ENCODE results near the gene ROPN1L. TPM values are rescaled to one million over a fixed set of nuclear protein-coding genes. Genes with fewer than 3 reads are reported as not detected.

Gene ROPN1L
- polyA plus RNA-seq, 3 donors from 2014 or later = 4.3 to 9.1 (median 5.8) TPM

- no peak for DNase-seq
- H3K36me3 Mint-ChIP-seq = peaks cover 4 to 12% (median 5%) of the 10 kb centered on the region in 3 donors
- H3K27me3 Mint-ChIP-seq (ENCODE audit: low read depth in 3 of 3) = peaks cover 0 to 10% (median 1%) of the 10 kb centered on the region in 3 donors
- H3K27ac Mint-ChIP-seq = no peak overlapping the region
- H3K4me3 Mint-ChIP-seq = no peak overlapping the region
- peaks cover 6% of the 10 kb centered on the region in 2 donors for H3K4me1 Mint-ChIP-seq
- H3K9me3 Mint-ChIP-seq = no peaks in the 10 kb centered on the region
Measured at GRCh38 chr5:10480237-10480985, 38.7 kb downstream of the ROPN1L start.

GRCh38 chr5:10481241-10481935 is 39.7 kb downstream of the ROPN1L start:
- peaks cover 4 to 12% (median 5%) of the 10 kb centered on the region in 3 donors for H3K36me3 Mint-ChIP-seq
- DNase-seq = no peak
- H3K27ac Mint-ChIP-seq = no peak overlapping the region
- H3K4me3 Mint-ChIP-seq = no peak overlapping the region
- H3K9me3 Mint-ChIP-seq = no peaks in the 10 kb centered on the region
- peaks cover 6% of the 10 kb centered on the region in 2 donors for H3K4me1 Mint-ChIP-seq
- peaks cover 0 to 8% (median 1%) of the 10 kb centered on the region in 3 donors for H3K27me3 Mint-ChIP-seq (ENCODE audit: low read depth in 3 of 3)

DNA sequence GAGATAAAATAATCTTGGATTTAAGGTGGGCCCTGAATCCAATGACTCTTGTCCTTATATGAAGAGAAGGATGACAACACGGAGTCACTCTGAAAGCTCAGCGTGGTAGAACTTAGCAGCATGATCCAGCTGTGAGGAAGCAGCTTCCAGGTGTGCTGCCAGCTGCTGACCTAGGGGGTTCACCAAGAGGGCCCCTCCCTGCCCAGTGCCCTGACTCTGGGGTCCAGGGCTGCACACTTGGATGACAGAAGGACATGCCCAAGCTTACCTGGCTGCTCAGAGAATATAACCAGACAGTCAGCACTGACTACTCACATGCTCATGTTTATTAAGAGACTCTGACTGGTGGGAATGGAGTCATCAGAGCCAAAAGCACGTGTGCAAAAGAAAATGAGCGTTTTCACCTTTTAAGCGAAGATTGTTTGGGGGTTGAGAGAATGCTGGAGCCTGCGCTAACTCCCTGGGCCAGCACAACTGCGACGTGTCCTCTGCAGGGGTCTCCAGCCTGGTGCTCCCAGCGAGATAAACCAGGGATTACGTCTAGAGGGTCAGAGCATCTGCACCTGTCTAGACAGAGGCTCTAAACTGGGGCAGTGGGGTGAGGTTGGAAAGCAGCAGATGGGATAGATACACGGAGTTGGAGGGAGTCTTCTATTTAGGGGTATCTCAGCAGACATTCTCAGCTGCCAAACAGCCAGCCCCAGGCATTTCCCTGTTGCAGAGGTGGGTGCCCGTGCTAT is 41.3 kb downstream of the ROPN1L start:
- Mint-ChIP-seq H3K4me3 (no peak overlapping the region), H3K36me3 (peaks cover 4 to 12% (median 5%) of the 10 kb centered on the region in 3 donors), H3K27ac (peak overlapping the region in 2 of 6 donors; percentile 27 to 35), H3K27me3 (ENCODE audit: low read depth in 3 of 3) (peaks cover 0 to 6% (median 1%) of the 10 kb centered on the region in 3 donors), H3K9me3 (no peaks in the 10 kb centered on the region), H3K4me1 (peaks cover 6% of the 10 kb centered on the region in 2 donors)
- no peak for DNase-seq

- Mint-ChIP-seq H3K27me3 (ENCODE audit: low read depth in 3 of 3) (peaks cover 0 to 2% (median 1%) of the 10 kb centered on the region in 3 donors), H3K27ac (no peak overlapping the region), H3K36me3 (peaks cover 4 to 7% (median 5%) of the 10 kb centered on the region in 3 donors), H3K9me3 (no peaks in the 10 kb centered on the region), H3K4me3 (no peak overlapping the region), H3K4me1 (peaks cover 17 to 19% of the 10 kb centered on the region in 2 donors)
- no peak for DNase-seq
Measured at GRCh38 chr5:10484774-10485141, 43.1 kb downstream of the ROPN1L start.

DNA sequence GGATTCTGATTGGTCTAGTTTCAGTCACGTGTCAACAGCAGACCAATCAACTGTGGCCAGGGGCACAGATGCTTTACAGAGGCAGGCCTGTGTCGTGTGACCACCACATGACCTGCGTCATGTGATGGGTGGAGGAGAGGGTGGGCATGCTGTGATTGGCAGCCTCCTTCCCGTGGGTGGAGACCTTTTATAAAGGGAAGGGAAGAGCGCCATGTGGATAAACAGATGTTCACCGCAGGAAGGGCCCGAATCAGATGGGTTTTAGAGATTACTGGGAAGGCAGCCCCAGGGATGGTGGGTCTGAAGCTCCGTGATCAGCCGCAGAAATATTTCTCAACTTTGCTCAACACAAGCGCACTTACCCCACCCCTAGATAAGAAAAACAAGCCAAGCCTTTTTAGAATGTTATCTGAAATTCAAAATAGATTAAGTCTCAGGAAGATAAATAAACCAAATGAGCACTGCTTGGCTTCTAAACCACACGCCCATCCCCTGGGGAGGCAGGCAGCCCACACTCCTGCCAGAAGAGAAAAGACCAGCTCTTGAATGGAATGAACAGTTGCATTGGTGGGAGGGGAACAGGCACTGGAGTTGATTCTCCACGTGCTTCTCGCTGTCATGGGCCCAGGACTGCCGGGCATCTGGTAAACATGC is 43.6 kb downstream of the ROPN1L start:
- DNase-seq = no peak
- peaks cover 22 to 24% of the 10 kb centered on the region in 2 donors for H3K4me1 Mint-ChIP-seq

GRCh38 chr5:10485897-10486296 is 44.2 kb downstream of the ROPN1L start:
- H3K4me1 Mint-ChIP-seq = peaks cover 28 to 30% of the 10 kb centered on the region in 2 donors
- H3K27ac Mint-ChIP-seq = no peak overlapping the region
- H3K27me3 Mint-ChIP-seq (ENCODE audit: low read depth in 3 of 3) = peaks cover 0 to 2% (median 1%) of the 10 kb centered on the region in 3 donors
- H3K36me3 Mint-ChIP-seq = peaks cover 4 to 7% (median 5%) of the 10 kb centered on the region in 3 donors
- H3K4me3 Mint-ChIP-seq = no peak overlapping the region
- no peak for DNase-seq
- H3K9me3 Mint-ChIP-seq = no peaks in the 10 kb centered on the region

More for the DNA sequence above, 43.6 kb downstream of the ROPN1L start:
- Mint-ChIP-seq H3K27me3 (ENCODE audit: low read depth in 3 of 3) (peaks cover 0 to 2% (median 1%) of the 10 kb centered on the region in 3 donors), H3K9me3 (no peaks in the 10 kb centered on the region), H3K36me3 (peaks cover 4 to 7% (median 5%) of the 10 kb centered on the region in 3 donors), H3K4me3 (no peak overlapping the region), H3K27ac (peak overlapping the region in 2 of 6 donors; percentile 40 to 49)

DNA sequence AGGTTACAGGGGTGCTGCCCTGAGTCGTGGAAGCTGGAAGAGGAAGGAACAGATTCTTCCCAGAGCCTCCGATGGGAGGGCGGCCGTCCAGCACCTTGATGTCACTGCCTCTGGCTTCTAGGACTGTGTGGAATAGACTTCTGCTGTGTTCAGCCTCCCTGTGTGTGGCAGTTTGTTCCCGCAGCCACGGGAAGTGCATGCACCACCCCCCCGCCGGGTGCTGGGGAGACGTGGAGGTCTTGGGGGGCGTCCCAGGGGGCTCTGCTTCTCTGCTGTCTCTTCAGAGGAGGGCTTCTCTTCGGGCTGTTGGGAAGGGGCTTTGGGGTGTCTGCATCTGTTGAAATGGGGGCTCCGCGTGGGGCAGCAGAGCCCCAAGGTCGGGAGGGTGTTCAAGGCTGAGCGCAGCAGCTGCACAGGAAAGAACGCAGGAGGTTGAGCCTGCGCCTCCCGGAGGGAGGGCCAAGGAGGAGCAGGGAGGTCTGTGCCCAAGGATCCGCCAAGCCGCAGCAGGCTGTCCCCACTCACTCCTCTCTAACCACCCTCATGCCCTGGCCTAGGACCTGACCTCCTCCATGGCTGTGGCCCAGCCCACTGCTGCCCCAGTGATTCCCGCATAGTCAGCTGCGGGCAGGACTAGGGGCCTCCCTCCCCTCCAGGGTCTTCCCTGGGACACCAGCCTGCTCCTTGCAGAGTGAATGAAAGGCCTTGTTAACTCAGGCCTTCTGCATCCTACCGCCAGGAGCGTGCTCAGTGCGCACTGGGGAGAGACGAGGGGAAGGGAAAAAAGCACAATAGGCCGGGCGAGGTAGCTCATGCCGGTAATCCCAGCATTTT is 45.0 kb downstream of the ROPN1L start:
- Mint-ChIP-seq H3K9me3 (no peaks in the 10 kb centered on the region), H3K4me3 (no peak overlapping the region), H3K4me1 (peaks cover 32 to 36% of the 10 kb centered on the region in 2 donors), H3K36me3 (peaks cover 4 to 7% (median 5%) of the 10 kb centered on the region in 3 donors), H3K27ac (peak overlapping the region in 1 of 6 donors; percentile 56), H3K27me3 (ENCODE audit: low read depth in 3 of 3) (peaks cover 0 to 2% (median 0%) of the 10 kb centered on the region in 3 donors)
- no peak for DNase-seq

DNA sequence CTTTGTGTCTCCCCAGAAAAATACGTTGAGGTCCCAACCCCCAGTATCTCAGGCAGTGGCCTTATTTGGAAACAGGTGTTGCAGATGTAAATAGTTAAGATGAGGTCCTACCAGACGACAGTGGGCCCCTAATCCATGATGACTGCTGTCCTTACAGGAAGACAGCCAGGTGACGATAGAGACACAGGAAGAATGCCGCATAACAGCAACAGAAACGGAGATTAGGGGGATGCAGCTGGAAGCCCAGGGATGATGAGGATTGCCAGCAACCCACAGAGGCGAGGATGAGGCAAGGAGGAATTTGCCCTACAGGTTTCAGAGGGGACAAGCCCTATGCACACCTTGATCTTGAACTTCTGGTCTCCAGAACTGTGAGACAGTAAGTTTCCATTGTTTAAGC is 46.5 kb downstream of the ROPN1L start:
- no peaks in the 10 kb centered on the region for H3K36me3 Mint-ChIP-seq
- no peak for DNase-seq
- peaks cover 32 to 44% of the 10 kb centered on the region in 2 donors for H3K4me1 Mint-ChIP-seq
- H3K27ac Mint-ChIP-seq = peak overlapping the region in 1 of 6 donors; percentile 87
- H3K9me3 Mint-ChIP-seq = peaks cover 0 to 2% (median 0%) of the 10 kb centered on the region in 6 donors
- H3K4me3 Mint-ChIP-seq = peak overlapping the region in 1 of 5 donors; percentile 25
- H3K27me3 Mint-ChIP-seq (ENCODE audit: low read depth in 3 of 3) = no peaks in the 10 kb centered on the region

- Mint-ChIP-seq H3K4me1 (peaks cover 31 to 45% of the 10 kb centered on the region in 2 donors), H3K9me3 (peaks cover 0 to 11% (median 2%) of the 10 kb centered on the region in 6 donors), H3K36me3 (peaks cover 0 to 4% (median 0%) of the 10 kb centered on the region in 3 donors), H3K27ac (peak overlapping the region; percentile 68 to 90 (median 82)), H3K4me3 (peak overlapping the region; percentile 42 to 85 (median 63)), H3K27me3 (ENCODE audit: low read depth in 3 of 3) (no peaks in the 10 kb centered on the region)
- peak; percentile 14 to 22 (median 21) for DNase-seq
Measured at GRCh38 chr5:10489810-10490426, 48.2 kb downstream of the ROPN1L start.

DNA sequence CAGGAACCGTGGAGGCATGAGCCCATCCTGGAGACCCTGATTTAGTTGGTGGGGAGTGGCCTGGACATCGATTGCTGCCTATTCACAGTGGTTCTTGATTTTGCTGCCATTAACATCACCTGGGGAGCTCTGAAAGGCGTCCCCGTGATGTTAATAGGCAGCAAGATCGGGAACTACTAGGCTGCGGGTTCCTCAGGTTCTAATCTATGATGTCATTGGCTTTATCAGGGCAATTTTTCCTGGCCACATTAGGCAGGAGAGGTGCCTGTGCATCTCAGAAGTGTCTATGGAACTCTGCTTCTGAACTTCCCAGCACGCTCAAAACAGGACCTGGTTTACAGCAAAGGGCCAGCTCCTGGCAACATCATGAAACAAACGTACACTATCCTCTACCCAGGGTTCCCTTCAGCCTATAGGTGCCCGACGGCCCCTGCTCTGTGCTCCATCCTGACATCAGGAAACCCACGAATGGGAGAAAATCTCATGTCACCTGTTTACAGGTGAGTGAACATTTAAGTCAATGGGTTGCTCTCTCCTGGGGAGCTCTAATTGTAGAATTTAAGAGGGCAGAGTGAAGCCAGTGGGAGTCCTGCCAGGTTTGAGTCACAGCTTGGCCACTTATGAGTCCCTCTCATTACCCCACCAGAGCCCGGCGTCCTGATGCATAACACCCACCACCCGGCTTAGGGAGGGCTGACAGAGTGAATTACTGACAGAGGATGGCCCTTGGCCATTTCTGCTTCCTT is 49.4 kb downstream of the ROPN1L start:
- Mint-ChIP-seq H3K4me3 (peak overlapping the region in 1 of 5 donors; percentile 21), H3K36me3 (peaks cover 0 to 4% (median 0%) of the 10 kb centered on the region in 3 donors), H3K27ac (peak overlapping the region in 2 of 6 donors; percentile 10 to 86), H3K9me3 (peaks cover 0 to 13% (median 3%) of the 10 kb centered on the region in 6 donors), H3K27me3 (ENCODE audit: low read depth in 3 of 3) (no peaks in the 10 kb centered on the region), H3K4me1 (peaks cover 26 to 41% of the 10 kb centered on the region in 2 donors)
- DNase-seq = no peak

DNA sequence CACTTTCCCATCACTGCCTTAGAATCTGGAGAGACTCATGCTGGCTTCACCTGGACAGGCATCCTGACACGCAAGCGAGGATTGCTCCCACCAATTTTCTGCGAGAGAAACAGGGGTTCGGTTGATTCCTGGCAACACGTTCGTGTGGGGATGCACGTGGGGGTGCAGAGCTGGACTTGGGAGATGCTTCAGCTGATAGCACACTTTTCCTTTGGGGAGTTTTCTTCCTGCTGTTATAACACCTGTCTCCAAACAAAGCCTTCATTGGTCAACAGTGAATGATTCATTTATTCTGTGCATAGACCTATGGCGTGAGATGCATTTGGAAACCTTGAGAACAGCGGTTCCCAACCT is 50.0 kb downstream of the ROPN1L start:
- Mint-ChIP-seq H3K4me3 (no peak overlapping the region), H3K27ac (peak overlapping the region in 1 of 6 donors; percentile 9), H3K4me1 (peaks cover 26 to 41% of the 10 kb centered on the region in 2 donors), H3K36me3 (peaks cover 0 to 4% (median 0%) of the 10 kb centered on the region in 3 donors), H3K9me3 (peaks cover 0 to 13% (median 3%) of the 10 kb centered on the region in 6 donors), H3K27me3 (ENCODE audit: low read depth in 3 of 3) (no peaks in the 10 kb centered on the region)
- no peak for DNase-seq

All from immature natural killer cell (primary cell).